ENCODE measurements around the gene PDP2. TPM values are rescaled to one million over a fixed set of nuclear protein-coding genes. Genes with fewer than 3 reads are reported as not detected.
"Not testable (repeated sequence)": the region's sequence is repeated elsewhere in the genome, so short reads cannot be mapped to it uniquely, and the experiment has no call there.

The PDP2 gene
- total RNA-seq, 3 donors from 2014 or later (not counting 1 experiment from before 2014, with no cell fraction given): 10.2 to 16.5 (median 11.0) TPM

DNA sequence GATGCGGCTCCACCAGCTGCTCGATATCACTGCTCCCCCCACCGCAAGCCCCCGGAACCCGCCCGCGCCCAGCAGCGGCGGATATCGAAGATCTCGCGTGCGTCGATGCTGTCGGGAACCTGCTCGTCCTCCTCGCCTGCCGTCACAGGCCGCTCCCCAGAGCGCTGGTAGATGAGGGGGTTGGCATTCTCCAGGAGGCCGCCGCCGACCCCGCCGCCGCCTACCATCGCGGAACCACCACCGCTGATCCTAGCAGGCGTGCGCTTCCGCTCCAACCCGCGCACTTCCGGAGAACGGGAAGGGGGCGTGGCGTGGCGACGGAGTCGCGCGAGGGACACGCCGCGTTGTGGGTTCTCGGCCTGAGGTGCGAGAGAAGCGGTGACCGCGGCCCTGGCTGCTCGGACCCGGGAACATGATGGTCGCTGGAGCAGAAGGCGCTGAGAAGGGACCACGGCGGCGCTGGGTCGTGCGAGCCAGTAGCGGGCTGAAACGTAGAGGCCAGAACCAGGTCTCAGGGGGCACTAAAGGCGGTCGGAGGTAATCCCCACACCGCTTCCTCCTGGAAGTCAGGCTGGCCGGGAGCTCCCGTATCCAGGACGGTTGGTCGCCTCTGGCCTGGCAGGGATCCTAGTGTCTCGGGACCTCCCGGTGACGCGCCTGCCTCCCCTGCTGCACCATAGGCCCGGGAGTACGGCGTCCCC is 54.0 kb downstream of the PDP2 start, which contains the start of gene CIAO2B:
CIAO2B (minus strand) TSS at position 265 of the 701 bp plus-strand sequence; CDS start at position 227, 38 bp downstream.
- Histone ChIP-seq H3K9me3 (ENCODE audit: control insufficient read depth, insufficient read depth, low read length) (no peaks in the 10 kb centered on the region), H3K27me3 (ENCODE audit: control insufficient read depth, insufficient read depth, low read length) (no peaks in the 10 kb centered on the region), H3K27ac (ENCODE audit: low read length) (peak within 1 kb of the TSS; percentile 78), H3K4me3 (ENCODE audit: low read length) (peak within 1 kb of the TSS; percentile 64), H3K36me3 (ENCODE audit: control insufficient read depth, insufficient read depth, low read length) (peaks cover 5% of the 10 kb centered on the region), H3K4me1 (ENCODE audit: control insufficient read depth, insufficient read depth, low read length) (peaks cover 35% of the 10 kb centered on the region)
- ATAC-seq (peak; percentile 85 to 91 (median 87)), DNase-seq (peak; percentile 86 to 94)
- intact Hi-C loops (cut with micrococcal nuclease): no loop called here
- WGBS (ENCODE audit: insufficient coverage): under 1% methylated on average over 76 of the region's 76 CpGs
- H3K27me3 Mint-ChIP-seq (ENCODE audit: low read depth in 2 of 2): no peaks in the 10 kb centered on the region
- H3K36me3 Mint-ChIP-seq: no peaks in the 10 kb centered on the region
- no peaks in the 10 kb centered on the region for H3K9me3 Mint-ChIP-seq
- TF ChIP-seq, protein P1, sequence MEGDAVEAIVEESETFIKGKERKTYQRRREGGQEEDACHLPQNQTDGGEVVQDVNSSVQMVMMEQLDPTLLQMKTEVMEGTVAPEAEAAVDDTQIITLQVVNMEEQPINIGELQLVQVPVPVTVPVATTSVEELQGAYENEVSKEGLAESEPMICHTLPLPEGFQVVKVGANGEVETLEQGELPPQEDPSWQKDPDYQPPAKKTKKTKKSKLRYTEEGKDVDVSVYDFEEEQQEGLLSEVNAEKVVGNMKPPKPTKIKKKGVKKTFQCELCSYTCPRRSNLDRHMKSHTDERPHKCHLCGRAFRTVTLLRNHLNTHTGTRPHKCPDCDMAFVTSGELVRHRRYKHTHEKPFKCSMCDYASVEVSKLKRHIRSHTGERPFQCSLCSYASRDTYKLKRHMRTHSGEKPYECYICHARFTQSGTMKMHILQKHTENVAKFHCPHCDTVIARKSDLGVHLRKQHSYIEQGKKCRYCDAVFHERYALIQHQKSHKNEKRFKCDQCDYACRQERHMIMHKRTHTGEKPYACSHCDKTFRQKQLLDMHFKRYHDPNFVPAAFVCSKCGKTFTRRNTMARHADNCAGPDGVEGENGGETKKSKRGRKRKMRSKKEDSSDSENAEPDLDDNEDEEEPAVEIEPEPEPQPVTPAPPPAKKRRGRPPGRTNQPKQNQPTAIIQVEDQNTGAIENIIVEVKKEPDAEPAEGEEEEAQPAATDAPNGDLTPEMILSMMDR (IDR thresholded peaks at IDR 0.05): no peak
- H3K27ac Mint-ChIP-seq: peak within 1 kb of the TSS; percentile 96 to 98
- peaks cover 44 to 60% of the 10 kb centered on the region in 2 donors for H3K4me1 Mint-ChIP-seq
- peak within 1 kb of the TSS; percentile 99 for H3K4me3 Mint-ChIP-seq

DNA sequence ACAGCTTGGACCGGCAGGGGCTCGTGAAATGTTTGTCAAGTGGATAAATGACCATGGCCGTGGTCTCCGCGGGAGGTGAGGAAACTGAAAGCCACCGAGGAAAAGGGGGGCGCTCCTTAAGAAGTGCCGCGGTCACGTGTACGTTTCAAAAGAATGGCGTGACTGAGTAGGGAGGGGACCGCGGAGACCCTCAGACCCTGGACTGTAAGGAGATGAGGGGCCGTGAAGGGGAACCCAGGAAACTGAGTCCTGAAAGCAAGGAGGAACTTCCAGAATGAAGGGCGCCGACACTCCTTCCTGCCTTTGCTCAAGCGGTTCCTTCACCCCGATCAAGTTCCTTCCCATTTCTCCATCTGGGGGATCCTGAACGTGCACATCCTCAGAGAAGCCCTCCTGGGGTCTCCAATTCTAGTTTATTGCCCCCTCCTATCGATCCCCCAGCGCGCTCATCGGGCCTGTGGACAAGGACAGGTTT is 54.6 kb downstream of the PDP2 start:
- H3K27ac ChIP-seq (ENCODE audit: low read length): peak overlapping the region; percentile 78
- H3K4me3 ChIP-seq (ENCODE audit: low read length): peak overlapping the region; percentile 64
- H3K27me3 Mint-ChIP-seq (ENCODE audit: low read depth in 2 of 2); H3K36me3 Mint-ChIP-seq; H3K27me3 ChIP-seq (ENCODE audit: control insufficient read depth, insufficient read depth, low read length); intact Hi-C loops (cut with micrococcal nuclease); H3K9me3 ChIP-seq (ENCODE audit: control insufficient read depth, insufficient read depth, low read length); H3K9me3 Mint-ChIP-seq; H3K36me3 ChIP-seq (ENCODE audit: control insufficient read depth, insufficient read depth, low read length); ATAC-seq: not testable (repeated sequence)
- Mint-ChIP-seq H3K27ac (peak overlapping the region; percentile 96 to 98), H3K4me3 (peak overlapping the region; percentile 99), H3K4me1 (peaks cover 44 to 60% of the 10 kb centered on the region in 2 donors)
- DNase-seq: peak in 1 of 2 donors; percentile 29
- H3K4me1 ChIP-seq (ENCODE audit: control insufficient read depth, insufficient read depth, low read length): peaks cover 35% of the 10 kb centered on the region
- WGBS (ENCODE audit: insufficient coverage): 4% methylated on average over 21 of the region's 24 CpGs

DNA sequence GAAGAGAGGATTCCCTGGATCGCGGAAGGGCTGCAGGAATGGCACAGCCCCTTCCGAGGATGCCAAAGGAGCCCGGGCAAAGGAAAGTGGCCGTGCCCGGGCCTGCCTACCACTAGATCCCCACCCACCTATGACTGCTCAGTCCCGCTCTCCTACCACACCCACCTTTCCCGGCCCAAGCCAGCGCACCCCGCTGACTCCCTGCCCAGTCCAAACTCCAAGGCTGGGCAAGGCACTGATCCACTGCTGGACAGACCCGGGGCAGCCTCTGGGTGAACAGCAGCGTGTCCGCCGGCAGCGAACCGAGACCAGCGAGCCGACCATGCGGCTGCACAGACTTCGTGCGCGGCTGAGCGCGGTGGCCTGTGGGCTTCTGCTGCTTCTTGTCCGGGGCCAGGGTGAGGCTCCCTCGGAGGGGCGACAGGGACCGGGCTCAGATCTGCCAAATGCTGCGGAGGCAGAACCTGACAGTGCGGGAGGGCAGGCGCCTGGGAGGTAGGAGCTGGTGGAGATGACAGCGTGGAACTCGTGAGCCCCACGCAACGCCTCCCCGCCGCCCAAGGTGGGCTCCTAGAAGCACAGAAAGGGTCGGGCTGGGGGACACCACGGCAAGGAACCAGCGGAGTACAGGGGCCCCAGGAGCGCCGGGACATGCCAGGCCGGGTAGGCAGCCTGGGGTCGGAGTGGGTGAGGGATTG is 55.1 kb downstream of the PDP2 start, which contains the start of gene CES2:
CES2 (plus strand) TSS at position 203 of the 698 bp plus-strand sequence; CDS start at position 323, 120 bp downstream.
- no peak for DNase-seq
- Mint-ChIP-seq H3K27me3 (ENCODE audit: low read depth in 2 of 2) (no peaks in the 10 kb centered on the region), H3K4me3 (peak within 1 kb of the TSS; percentile 99), H3K27ac (peak within 1 kb of the TSS; percentile 96 to 98), H3K4me1 (peaks cover 44 to 60% of the 10 kb centered on the region in 2 donors), H3K9me3 (no peaks in the 10 kb centered on the region), H3K36me3 (no peaks in the 10 kb centered on the region)
- WGBS (ENCODE audit: insufficient coverage): 69% methylated on average over 44 of the region's 44 CpGs
- Histone ChIP-seq H3K27me3 (ENCODE audit: control insufficient read depth, insufficient read depth, low read length) (no peaks in the 10 kb centered on the region), H3K27ac (ENCODE audit: low read length) (peak within 1 kb of the TSS; percentile 78), H3K9me3 (ENCODE audit: control insufficient read depth, insufficient read depth, low read length) (no peaks in the 10 kb centered on the region), H3K4me1 (ENCODE audit: control insufficient read depth, insufficient read depth, low read length) (peaks cover 35% of the 10 kb centered on the region), H3K36me3 (ENCODE audit: control insufficient read depth, insufficient read depth, low read length) (peaks cover 12% of the 10 kb centered on the region), H3K4me3 (ENCODE audit: low read length) (peak within 1 kb of the TSS; percentile 64)
- ATAC-seq: no peak
- intact Hi-C loops (cut with micrococcal nuclease): no loop called here
- TF ChIP-seq, protein P1 (IDR thresholded peaks at IDR 0.05): no peak

DNA sequence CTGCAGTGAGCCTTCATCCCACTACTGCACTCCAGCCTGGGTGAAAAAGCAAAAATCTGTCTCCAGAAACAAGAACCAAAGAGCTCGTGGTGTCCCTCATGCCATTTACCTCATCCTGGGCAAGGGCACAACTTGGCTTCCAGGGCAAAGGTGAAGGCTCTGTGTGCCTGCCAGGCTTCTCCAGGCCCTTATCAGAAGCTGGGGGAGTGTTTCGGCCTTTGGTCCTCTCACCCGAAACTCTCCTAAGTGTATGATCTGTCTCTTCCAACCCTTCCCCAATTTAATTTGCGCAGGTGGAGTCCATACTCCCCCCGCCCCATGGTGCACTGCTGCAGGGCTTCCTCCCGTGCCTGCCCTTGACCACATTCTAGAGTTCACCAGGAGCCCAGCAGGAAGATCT is 56.1 kb downstream of the PDP2 start:
- Histone ChIP-seq H3K27me3 (ENCODE audit: control insufficient read depth, insufficient read depth, low read length) (no peaks in the 10 kb centered on the region), H3K4me1 (ENCODE audit: control insufficient read depth, insufficient read depth, low read length) (peaks cover 35% of the 10 kb centered on the region), H3K9me3 (ENCODE audit: control insufficient read depth, insufficient read depth, low read length) (no peaks in the 10 kb centered on the region), H3K4me3 (ENCODE audit: low read length) (no peak overlapping the region), H3K36me3 (ENCODE audit: control insufficient read depth, insufficient read depth, low read length) (peaks cover 22% of the 10 kb centered on the region), H3K27ac (ENCODE audit: low read length) (no peak overlapping the region)
- no peaks in the 10 kb centered on the region for H3K36me3 Mint-ChIP-seq
- TF ChIP-seq, protein P1 (IDR thresholded peaks at IDR 0.05): no peak
- no peak for ATAC-seq
- H3K27me3 Mint-ChIP-seq (ENCODE audit: low read depth in 2 of 2): no peaks in the 10 kb centered on the region
- H3K4me1 Mint-ChIP-seq: peaks cover 44 to 60% of the 10 kb centered on the region in 2 donors
- 88% methylated on average over 6 of the region's 6 CpGs for WGBS (ENCODE audit: insufficient coverage)
- H3K4me3 Mint-ChIP-seq: peak overlapping the region; percentile 13
- no peaks in the 10 kb centered on the region for H3K9me3 Mint-ChIP-seq
- DNase-seq: no peak
- intact Hi-C loops (cut with micrococcal nuclease): no loop called here
- peak overlapping the region; percentile 5 to 98 for H3K27ac Mint-ChIP-seq

Measured in natural killer cell (primary cell).